A549 treated with RU486 at 1 μM for 4 hours (cell line): Measurements from ENCODE around the gene VANGL2. TPM values are rescaled to one million over a fixed set of nuclear protein-coding genes. Genes with fewer than 3 reads are reported as not detected.

Source experiments
- total RNA-seq: library from RNA; stranded (reverse); fragments of 200-300 nt; extraction: Qiagen RNA extraction; gene quantifications from 5 replicates; pipeline ENCODE4 v1.2.3, GENCODE V29; 2022; ENCODE audit warnings: low read depth

Gene VANGL2
- 0.61 to 1.1 TPM (median 1.0 TPM) in 5 replicates for total RNA-seq

DNA sequence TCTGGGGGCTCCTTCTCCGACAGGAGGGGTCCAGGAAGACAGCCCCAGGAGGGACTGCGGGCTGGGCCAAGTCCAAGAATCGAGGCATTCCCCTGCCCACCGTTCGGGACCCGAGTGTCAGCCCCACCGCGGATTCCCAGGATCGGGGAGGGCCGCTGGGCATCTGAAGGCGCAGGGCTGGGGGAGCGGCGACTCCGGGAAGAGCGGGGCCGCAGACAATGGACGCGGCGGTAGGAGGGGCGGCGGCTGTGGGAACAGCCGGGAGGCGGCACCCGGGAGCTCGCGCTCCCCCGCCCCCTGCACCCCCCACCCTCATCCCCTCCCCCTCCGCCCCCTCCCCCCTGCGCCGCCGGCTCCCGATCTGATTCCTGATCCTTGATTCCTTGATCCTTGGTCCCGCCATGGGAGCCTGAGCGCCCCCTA is at the start of gene VANGL2:
TSS of gene VANGL2 (plus strand) at position 342 of the 423 bp plus-strand sequence. CDS start 15,274 bp downstream, outside the sequence.

DNA sequence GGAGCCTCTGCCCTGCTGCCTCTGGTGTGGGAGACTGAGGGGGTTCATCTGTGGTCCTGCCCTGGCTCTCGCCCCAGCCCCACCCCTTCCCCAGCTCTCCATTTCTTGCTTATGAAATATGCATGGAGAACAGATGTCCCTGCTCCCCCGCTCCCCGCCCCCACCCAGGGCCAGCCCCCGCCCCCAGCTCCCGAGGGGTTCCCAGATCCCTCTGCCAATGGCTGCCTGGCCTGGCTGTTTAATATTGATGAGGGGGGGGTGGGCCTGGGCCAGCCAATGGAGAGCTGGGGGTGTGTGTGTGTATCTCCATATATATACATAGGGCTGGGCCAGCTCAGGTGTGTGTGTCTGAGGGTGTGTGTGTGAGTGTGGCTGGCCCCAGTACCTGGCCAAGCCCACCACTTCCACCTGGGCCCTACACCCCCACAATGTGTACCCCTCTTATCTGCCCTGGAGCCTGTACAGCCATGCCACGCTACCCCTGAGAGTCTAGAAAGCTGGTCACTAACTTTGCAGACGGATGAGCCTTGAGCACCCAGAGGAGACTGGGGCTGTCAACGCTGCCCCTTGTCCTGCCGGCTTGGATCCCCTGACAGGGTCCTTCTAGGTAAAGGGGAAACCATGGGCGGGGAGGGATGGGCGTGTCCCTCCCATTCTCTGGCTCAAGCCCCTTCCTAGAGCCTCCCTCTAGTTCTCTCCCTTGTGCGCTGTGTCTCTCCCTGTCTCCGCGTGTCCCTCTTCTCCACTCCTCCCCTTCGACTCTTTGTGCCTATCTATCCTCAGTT is 33.4 kb upstream of the VANGL2 start, which contains the start of gene NHLH1:
TSS of gene NHLH1 (plus strand) at position 341 of the 785 bp plus-strand sequence. CDS start 3,661 bp downstream, outside the sequence.

Other genes starting within 250 kb of the VANGL2 start
- gene ATP1A4, start 249.0 kb upstream of the VANGL2 start, total RNA-seq, result not detected in 5 replicates
- not detected in 5 replicates for gene CASQ1, start 210.0 kb upstream of the VANGL2 start, total RNA-seq
- 190 to 210 TPM (median 195 TPM) in 5 replicates for gene PEA15, start 195.2 kb upstream of the VANGL2 start, total RNA-seq
- 43.4 to 52.8 TPM (median 51.7 TPM) in 5 replicates for gene DCAF8, start 138.0 kb upstream of the VANGL2 start, total RNA-seq
- 20.5 to 32.1 TPM (median 23.6 TPM) in 5 replicates for gene PEX19, start 115.4 kb upstream of the VANGL2 start, total RNA-seq
- gene COPA, start 57.3 kb upstream of the VANGL2 start, total RNA-seq, result 77.4 to 91.2 TPM (median 83.1 TPM) in 5 replicates
- 40.6 to 47.7 TPM (median 43.9 TPM) in 5 replicates for gene NCSTN, start 57.2 kb upstream of the VANGL2 start, total RNA-seq
- 0.34 to 0.70 TPM (median 0.42 TPM) in 5 replicates for gene NHLH1, start 33.5 kb upstream of the VANGL2 start, total RNA-seq
- not detected in 5 replicates for gene SLAMF6, start 122.7 kb downstream of the VANGL2 start, total RNA-seq
- gene CD84, start 178.9 kb downstream of the VANGL2 start, total RNA-seq, result not detected in 5 replicates
- not detected in 5 replicates for gene SLAMF1, start 246.5 kb downstream of the VANGL2 start, total RNA-seq